Umbilical cord (tissue), 2 donors: ENCODE results near the gene NDUFS8. TPM values are rescaled to one million over a fixed set of nuclear protein-coding genes. Genes with fewer than 3 reads are reported as not detected.

Experiments used
- DNase-seq: peaks from one replicate; pipeline ENCODE4 v3.0.0-alpha.2; 2015; ENCODE audit warnings: low spot score
- total RNA-seq: library from RNA; depleted of rRNA; stranded (reverse); fragments of >200 nt; gene quantifications from one replicate; pipeline ENCODE4 v1.2.3, GENCODE V29; 2014; ENCODE audit warnings: low replicate concordance; ENCODE audit not compliant: insufficient read depth

The NDUFS8 gene
- total RNA-seq, 1 donor from 2014 or later, result 52.7 TPM

DNA sequence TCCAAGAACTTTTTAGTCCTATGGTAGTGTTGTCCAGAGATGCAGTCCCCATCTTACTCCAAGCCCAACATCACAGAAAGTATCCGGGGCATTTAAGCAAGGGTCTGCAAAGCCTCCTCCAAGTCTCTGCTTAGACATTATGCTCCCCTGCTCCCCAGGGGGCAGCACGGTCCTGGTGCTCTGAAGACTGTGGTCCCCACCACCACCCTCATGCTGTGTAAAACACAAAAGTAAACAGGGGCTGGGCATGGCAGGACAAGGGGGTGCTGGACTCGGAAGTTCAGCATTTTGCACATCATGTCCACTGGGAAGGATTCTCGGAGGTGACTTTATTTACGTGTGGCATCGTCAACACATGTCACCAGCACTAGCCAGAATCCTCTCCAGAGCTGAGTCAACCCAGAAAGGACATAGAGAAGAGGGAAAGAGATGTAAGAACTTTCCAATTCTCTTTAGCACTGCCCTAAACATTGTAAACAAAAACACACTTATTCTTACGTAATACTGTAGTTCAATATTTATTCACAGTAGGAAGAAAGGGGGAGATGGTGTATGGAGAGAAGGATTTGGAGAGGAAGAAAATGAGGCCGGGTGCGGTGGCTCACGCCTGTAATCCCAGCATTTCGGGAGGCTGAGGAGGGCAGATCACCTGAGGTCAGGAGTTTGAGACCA lies 46.0 kb downstream of the NDUFS8 start:
- DNase-seq, result no peak

- peak; percentile 10 for DNase-seq
These were observed 47.4 kb downstream of the NDUFS8 start for GRCh38 chr11:68077617-68078582.

GRCh38 chr11:68080860-68081259 lies 50.4 kb downstream of the NDUFS8 start:
- DNase-seq, result no peak

GRCh38 chr11:68081691-68082090 lies 51.2 kb downstream of the NDUFS8 start:
- no peak for DNase-seq

GRCh38 chr11:68082481-68082880 lies 52.0 kb downstream of the NDUFS8 start:
- DNase-seq, result no peak

DNA sequence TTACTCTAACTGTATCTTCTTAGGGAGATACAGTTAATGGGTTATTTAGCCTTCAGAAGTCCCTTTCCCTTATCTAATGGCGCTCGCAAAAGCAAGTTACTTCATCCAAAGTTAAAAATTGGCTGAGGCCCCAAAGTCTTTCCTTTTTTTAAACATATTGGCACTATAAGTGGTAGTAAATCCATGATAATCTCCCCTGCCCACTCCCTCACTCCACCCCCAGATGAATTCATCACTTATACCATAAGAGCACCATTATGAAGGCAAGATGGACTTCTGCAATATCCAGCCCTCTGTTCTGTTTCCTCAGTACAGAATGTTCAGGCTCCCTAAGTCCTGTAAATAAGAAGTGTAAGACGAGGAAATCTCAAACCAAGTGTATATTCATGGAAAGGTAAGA lies 53.0 kb downstream of the NDUFS8 start:
- DNase-seq, result peak; percentile 32

Other genes with a start within 250 kb of the NDUFS8 start
- gene UNC93B1, start 26.6 kb upstream of the NDUFS8 start, total RNA-seq, result 9.9 TPM
- gene ALDH3B1, start 20.4 kb upstream of the NDUFS8 start, total RNA-seq, result 19.0 TPM
- 63.8 TPM for gene TCIRG1, start 8.3 kb downstream of the NDUFS8 start, total RNA-seq
- gene CHKA, start 90.7 kb downstream of the NDUFS8 start, total RNA-seq, result 6.7 TPM
- gene KMT5B, start 182.6 kb downstream of the NDUFS8 start, total RNA-seq, result 54.2 TPM
- gene C11orf24, start 241.3 kb downstream of the NDUFS8 start, total RNA-seq, result 12.0 TPM